Keratinocyte (primary cell): ENCODE data around the gene TCF7L2. TPM values are rescaled to one million over a fixed set of nuclear protein-coding genes. Genes with fewer than 3 reads are reported as not detected.

Source experiments
- DNase-seq: peaks from one replicate; pipeline ENCODE4 v3.0.0-alpha.2; 2011; ENCODE audit warnings: low read depth, missing footprints, low spot score
- FAIRE-seq: peaks from 2 replicates; lab custom pipeline; 2011; peaks lifted over from hg19 to GRCh38; lab: Jason Lieb, UNC
- H2AFZ ChIP-seq: 2 replicates; pipeline ENCODE4 v1.6.0; 2012; ENCODE audit warnings: low read length, control low read depth, inconsistent platforms; ENCODE audit not compliant: control insufficient read depth
- H3K27ac ChIP-seq: 2 replicates; pipeline ENCODE4 v1.5.1; 2011; ENCODE audit warnings: low read length; ENCODE audit not compliant: control insufficient read depth, insufficient read depth
- H3K27me3 ChIP-seq: 3 replicates; pipeline ENCODE4 v1.6.0; 2011; ENCODE audit warnings: low read length; ENCODE audit not compliant: control insufficient read depth, insufficient read depth; ENCODE audit errors: extremely low read depth
- H3K36me3 ChIP-seq, 2 experiments: 2 replicates in 1 of 2; 3 replicates in 1 of 2; pipeline ENCODE4 v1.5.1; 2011; ENCODE audit warnings: low read length in 2 of 2, mild to moderate bottlenecking in 1 of 2; ENCODE audit not compliant: control insufficient read depth in 2 of 2, insufficient read depth in 2 of 2; ENCODE audit errors: extremely low read depth in 1 of 2
- H3K4me1 ChIP-seq: 3 replicates; pipeline ENCODE4 v1.5.1; 2011; ENCODE audit warnings: low read length; ENCODE audit not compliant: control insufficient read depth, insufficient read depth; ENCODE audit errors: extremely low read depth
- H3K4me2 ChIP-seq: 3 replicates; pipeline ENCODE4 v1.6.0; 2011; ENCODE audit warnings: low read depth, low read length; ENCODE audit not compliant: control insufficient read depth, insufficient read depth; ENCODE audit errors: extremely low read depth
- H3K4me3 ChIP-seq, 3 experiments: fragments of 200-600 bp in 1 of 3; sonication (generic) in 1 of 3; 2 replicates in 2 of 3; 3 replicates in 1 of 3; pipeline ENCODE4 v1.5.1; 2011 to 2016; ENCODE audit warnings: low read length in 3 of 3, mild to moderate bottlenecking in 3 of 3, control low read depth in 2 of 3, inconsistent platforms in 1 of 3, low read depth in 1 of 3, mixed read lengths in 1 of 3, mixed run types in 1 of 3, moderate library complexity in 1 of 3; ENCODE audit not compliant: control insufficient read depth in 2 of 3, insufficient read depth in 2 of 3; ENCODE audit errors: extremely low read depth in 1 of 3
- H3K79me2 ChIP-seq: 2 replicates; pipeline ENCODE4 v1.6.0; 2012; ENCODE audit warnings: low read length; ENCODE audit not compliant: control insufficient read depth, insufficient read depth
- H3K9ac ChIP-seq: 3 replicates; pipeline ENCODE4 v1.6.0; 2011; ENCODE audit warnings: low read length; ENCODE audit not compliant: control insufficient read depth, insufficient read depth; ENCODE audit errors: extremely low read depth
- H3K9me1 ChIP-seq: 3 replicates; pipeline ENCODE4 v1.6.0; 2011; ENCODE audit warnings: low read length; ENCODE audit not compliant: control insufficient read depth, insufficient read depth; ENCODE audit errors: extremely low read depth
- H3K9me3 ChIP-seq: 2 replicates; pipeline ENCODE4 v1.5.1; 2012; ENCODE audit warnings: low read depth, low read length; ENCODE audit not compliant: control insufficient read depth
- H4K20me1 ChIP-seq: 3 replicates; pipeline ENCODE4 v1.6.0; 2011; ENCODE audit warnings: low read length; ENCODE audit not compliant: control insufficient read depth, insufficient read depth; ENCODE audit errors: extremely low read depth
- CTCF ChIP-seq, 3 experiments: IDR thresholded peaks in 1 of 3; conservative IDR thresholded peaks in 1 of 3; optimal IDR thresholded peaks in 1 of 3; 2 replicates in 2 of 3; 3 replicates in 1 of 3; pipeline versions ENCODE3 to v1.5.1; 2011; ENCODE audit warnings: low read length in 3 of 3, mild to moderate bottlenecking in 3 of 3, moderate library complexity in 2 of 3, control low read depth in 1 of 3, inconsistent platforms in 1 of 3; ENCODE audit not compliant: insufficient read depth in 2 of 3; ENCODE audit errors: extremely low read depth in 1 of 3
- EZH2 ChIP-seq: IDR thresholded peaks from one replicate; pipeline ENCODE4 v1.6.1; 2012; ENCODE audit warnings: inconsistent platforms, mild to moderate bottlenecking, low read length, moderate library complexity
- dilution Hi-C: fragments of 300-500 bp; cut with MboI; formaldehyde crosslinking; loops from one replicate; pipeline ENCODE4 v1.7.0; 2020; ENCODE audit warnings: low sequenced_read_pairs; ENCODE audit not compliant: extremely low pct_ligation_motif_present
- polyA plus RNA-seq, 5 experiments: library from polyadenylated mRNA; depleted of rRNA in 3 of 5; stranded (reverse) in 3 of 5; stranded (forward) in 1 of 5; unstranded in 1 of 5; fragments of >200 nt; gene quantifications; 1 replicate in 1 of 5; 2 replicates in 3 of 5; 3 replicates in 1 of 5; pipeline versions ENCODE4 v1.2.1 to v1.2.3, GENCODE V29; 2011 to 2012; ENCODE audit warnings: missing spikeins in 2 of 5, low read depth in 1 of 5, low replicate concordance in 1 of 5

The TCF7L2 gene
- polyA plus RNA-seq, 1 donor (not counting 4 experiments of a cell fraction or from before 2014, with no cell fraction given), result 2.5 TPM

GRCh38 chr10:112969131-112969530 lies 19.1 kb downstream of the TCF7L2 start:
- DNase-seq, result no peak
- dilution Hi-C loops, result no loop called here
- Histone ChIP-seq H3K36me3 (peaks cover 0 to 4% of the 10 kb centered on the region in 2 experiments), H3K4me2 (no peak overlapping the region), H3K9me3 (no peaks in the 10 kb centered on the region), H3K27me3 (no peaks in the 10 kb centered on the region), H2AFZ (no peak overlapping the region), H3K9me1 (no peaks in the 10 kb centered on the region), H3K79me2 (peaks cover 4% of the 10 kb centered on the region), H3K27ac (no peak overlapping the region), H4K20me1 (no peaks in the 10 kb centered on the region), H3K4me1 (no peaks in the 10 kb centered on the region), H3K9ac (no peak overlapping the region), H3K4me3 (no peak overlapping the region)
- FAIRE-seq, result no peak
- no peak for TF ChIP-seq EZH2
- TF ChIP-seq CTCF (optimal IDR thresholded peaks at IDR 0.05 in 1 of 3, IDR thresholded peaks at IDR 0.05 in 1 of 3, conservative IDR thresholded peaks at IDR 0.05 in 1 of 3; ENCODE audit: extremely low read depth in 1 of 3, insufficient read depth in 2 of 3, low read length in 3 of 3), result no peak

- no peak overlapping the region for H3K9ac ChIP-seq
- peaks cover 0 to 4% of the 10 kb centered on the region in 2 experiments for H3K36me3 ChIP-seq
- TF ChIP-seq CTCF (optimal IDR thresholded peaks at IDR 0.05 in 1 of 3, IDR thresholded peaks at IDR 0.05 in 1 of 3, conservative IDR thresholded peaks at IDR 0.05 in 1 of 3; ENCODE audit: extremely low read depth in 1 of 3, insufficient read depth in 2 of 3, low read length in 3 of 3), result no peak
- FAIRE-seq (no peak), DNase-seq (no peak)
- no peaks in the 10 kb centered on the region for H4K20me1 ChIP-seq
- no peaks in the 10 kb centered on the region for H3K4me1 ChIP-seq
- H3K27ac ChIP-seq, result no peak overlapping the region
- no peaks in the 10 kb centered on the region for H3K27me3 ChIP-seq
- dilution Hi-C loops, result no loop called here
- H2AFZ ChIP-seq, result no peak overlapping the region
- no peak overlapping the region for H3K4me2 ChIP-seq
- no peak overlapping the region for H3K4me3 ChIP-seq
- no peaks in the 10 kb centered on the region for H3K9me3 ChIP-seq
- H3K79me2 ChIP-seq, result peaks cover 4% of the 10 kb centered on the region
- H3K9me1 ChIP-seq, result no peaks in the 10 kb centered on the region
These were observed 19.5 kb downstream of the TCF7L2 start for GRCh38 chr10:112969542-112969941.
